ENCODE data around the gene MBD3L2B. TPM values are rescaled to one million over a fixed set of nuclear protein-coding genes. Genes with fewer than 3 reads are reported as not detected.

Gene MBD3L2B
- total RNA-seq, 1 experiment from 2014 or later: not detected

DNA sequence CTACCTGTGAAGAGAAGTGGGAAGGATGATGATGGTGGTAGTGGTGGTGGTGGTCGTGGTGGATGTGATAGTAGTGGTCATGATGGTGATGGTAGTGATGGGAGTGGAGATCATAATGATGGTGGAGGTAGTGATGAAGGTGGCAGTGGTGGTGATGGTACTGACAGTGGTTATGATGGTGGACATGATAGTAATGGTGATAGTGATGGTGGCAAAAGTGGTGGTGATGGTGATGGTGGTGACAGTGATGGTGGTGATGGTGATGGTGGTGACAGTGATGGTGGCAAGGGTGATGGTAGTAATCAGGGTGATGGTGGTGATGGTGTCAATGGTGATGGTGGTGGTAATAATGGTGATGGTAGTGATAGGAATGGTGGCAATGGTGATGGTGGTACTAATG lies 26.2 kb downstream of the MBD3L2B start:
- Histone ChIP-seq H3K9me2 (ENCODE audit: insufficient read depth) (no peaks in the 10 kb centered on the region), H3K27ac (no peak overlapping the region), H3F3A (ENCODE audit: insufficient read depth, low read depth) (no peaks in the 10 kb centered on the region), H4K20me1 (ENCODE audit: insufficient read depth) (no peaks in the 10 kb centered on the region), H3K36me3 (ENCODE audit: low read depth) (no peaks in the 10 kb centered on the region), H3K9me3 (ENCODE audit: insufficient read depth, low read depth) (no peaks in the 10 kb centered on the region), H3K79me2 (ENCODE audit: low read depth) (no peaks in the 10 kb centered on the region), H3K27me3 (ENCODE audit: insufficient read depth, low read depth) (peaks cover 28% of the 10 kb centered on the region), H2AFZ (no peak overlapping the region), H3K4me3 (no peak overlapping the region), H3K4me2 (no peak overlapping the region), H3K4me1 (replicated peaks; ENCODE audit: insufficient read depth) (no peaks in the 10 kb centered on the region)
- no peak for DNase-seq
- TF ChIP-seq, protein P1, sequence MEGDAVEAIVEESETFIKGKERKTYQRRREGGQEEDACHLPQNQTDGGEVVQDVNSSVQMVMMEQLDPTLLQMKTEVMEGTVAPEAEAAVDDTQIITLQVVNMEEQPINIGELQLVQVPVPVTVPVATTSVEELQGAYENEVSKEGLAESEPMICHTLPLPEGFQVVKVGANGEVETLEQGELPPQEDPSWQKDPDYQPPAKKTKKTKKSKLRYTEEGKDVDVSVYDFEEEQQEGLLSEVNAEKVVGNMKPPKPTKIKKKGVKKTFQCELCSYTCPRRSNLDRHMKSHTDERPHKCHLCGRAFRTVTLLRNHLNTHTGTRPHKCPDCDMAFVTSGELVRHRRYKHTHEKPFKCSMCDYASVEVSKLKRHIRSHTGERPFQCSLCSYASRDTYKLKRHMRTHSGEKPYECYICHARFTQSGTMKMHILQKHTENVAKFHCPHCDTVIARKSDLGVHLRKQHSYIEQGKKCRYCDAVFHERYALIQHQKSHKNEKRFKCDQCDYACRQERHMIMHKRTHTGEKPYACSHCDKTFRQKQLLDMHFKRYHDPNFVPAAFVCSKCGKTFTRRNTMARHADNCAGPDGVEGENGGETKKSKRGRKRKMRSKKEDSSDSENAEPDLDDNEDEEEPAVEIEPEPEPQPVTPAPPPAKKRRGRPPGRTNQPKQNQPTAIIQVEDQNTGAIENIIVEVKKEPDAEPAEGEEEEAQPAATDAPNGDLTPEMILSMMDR (conservative IDR thresholded peaks at IDR 0.05): no peak
- TF ChIP-seq EZH2 (IDR thresholded peaks at IDR 0.05; ENCODE audit: low read depth): no peak
- intact Hi-C loops (cut with micrococcal nuclease; ENCODE audit: unreplicated experiment): no loop called here
- CTCF ChIA-PET: no interaction called here
- BruUV-seq (replicated peaks): no TSS peak
- POLR2A ChIA-PET (ENCODE audit: unreplicated experiment): no interaction called here

DNA sequence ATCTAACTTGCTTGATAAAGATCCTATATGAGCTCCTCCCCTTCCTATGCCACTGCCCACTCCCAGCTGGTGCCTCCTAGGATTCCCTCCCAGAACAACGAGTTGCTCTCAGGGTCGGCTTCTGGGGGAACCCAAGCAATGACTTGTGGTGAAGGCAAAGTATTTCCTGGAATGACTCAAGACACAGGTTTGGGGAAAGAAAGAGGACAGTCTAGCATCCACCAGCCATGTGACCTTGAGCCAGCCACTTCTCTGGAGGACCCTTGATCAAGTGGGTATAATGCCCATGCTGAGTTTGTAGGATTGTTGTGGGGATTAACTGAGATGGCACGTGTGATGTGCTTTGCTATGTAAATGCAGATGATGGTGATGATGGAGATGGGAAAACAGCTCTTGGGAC lies 33.0 kb downstream of the MBD3L2B start:
- H3K4me2 ChIP-seq: no peak overlapping the region
- H3K9me3 ChIP-seq (ENCODE audit: insufficient read depth, low read depth): 0 out of 2 replicates have a peak, but pooled peaks cover 3% of the 10 kb centered on the region
- no peak for DNase-seq
- no peaks in the 10 kb centered on the region for H3F3A ChIP-seq (ENCODE audit: insufficient read depth, low read depth)
- H3K9me2 ChIP-seq (ENCODE audit: insufficient read depth): no peaks in the 10 kb centered on the region
- H3K27me3 ChIP-seq (ENCODE audit: insufficient read depth, low read depth): peaks cover 57% of the 10 kb centered on the region
- H4K20me1 ChIP-seq (ENCODE audit: insufficient read depth): no peaks in the 10 kb centered on the region
- no peak overlapping the region for H3K27ac ChIP-seq
- no peak for TF ChIP-seq EZH2 (IDR thresholded peaks at IDR 0.05; ENCODE audit: low read depth)
- TF ChIP-seq, protein P1 (conservative IDR thresholded peaks at IDR 0.05): no peak
- H3K79me2 ChIP-seq (ENCODE audit: low read depth): no peaks in the 10 kb centered on the region
- H3K4me1 ChIP-seq (replicated peaks; ENCODE audit: insufficient read depth): no peaks in the 10 kb centered on the region
- no peak overlapping the region for H3K4me3 ChIP-seq
- intact Hi-C loops (cut with micrococcal nuclease; ENCODE audit: unreplicated experiment): no loop called here
- ChIA-PET POLR2A (ENCODE audit: unreplicated experiment) (no interaction called here), CTCF (no interaction called here)
- BruUV-seq (replicated peaks): no TSS peak
- no peaks in the 10 kb centered on the region for H3K36me3 ChIP-seq (ENCODE audit: low read depth)
- no peak overlapping the region for H2AFZ ChIP-seq

DNA sequence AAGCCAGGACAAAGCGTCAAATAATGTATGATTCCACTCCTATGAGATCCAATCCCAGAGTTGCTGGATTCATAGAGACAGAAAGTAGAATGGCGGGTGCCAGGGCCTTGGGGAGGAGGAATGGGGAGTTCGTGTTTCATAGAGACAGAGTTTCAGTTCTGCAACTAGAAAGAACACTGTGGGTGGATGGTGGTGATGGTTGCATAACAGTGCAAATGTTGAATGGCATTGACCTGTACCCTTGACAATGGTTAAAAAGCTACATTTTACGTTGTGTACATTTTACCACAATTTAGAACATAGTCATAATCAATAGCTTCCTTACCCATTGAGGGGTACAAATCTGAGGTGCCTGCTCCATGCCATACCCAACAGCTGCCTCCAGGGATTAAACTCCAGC lies 33.4 kb downstream of the MBD3L2B start:
- DNase-seq: no peak
- Histone ChIP-seq H2AFZ (no peak overlapping the region), H3K9me3 (ENCODE audit: insufficient read depth, low read depth) (0 out of 2 replicates have a peak, but pooled peaks cover 3% of the 10 kb centered on the region), H3F3A (ENCODE audit: insufficient read depth, low read depth) (no peaks in the 10 kb centered on the region), H3K4me3 (no peak overlapping the region), H3K36me3 (ENCODE audit: low read depth) (no peaks in the 10 kb centered on the region), H4K20me1 (ENCODE audit: insufficient read depth) (no peaks in the 10 kb centered on the region), H3K9me2 (ENCODE audit: insufficient read depth) (no peaks in the 10 kb centered on the region), H3K79me2 (ENCODE audit: low read depth) (no peaks in the 10 kb centered on the region), H3K27ac (no peak overlapping the region), H3K27me3 (ENCODE audit: insufficient read depth, low read depth) (peaks cover 60% of the 10 kb centered on the region), H3K4me1 (replicated peaks; ENCODE audit: insufficient read depth) (no peaks in the 10 kb centered on the region), H3K4me2 (no peak overlapping the region)
- ChIA-PET POLR2A (ENCODE audit: unreplicated experiment) (no interaction called here), CTCF (no interaction called here)
- no TSS peak for BruUV-seq (replicated peaks)
- TF ChIP-seq EZH2 (IDR thresholded peaks at IDR 0.05; ENCODE audit: low read depth): no peak
- TF ChIP-seq, protein P1 (conservative IDR thresholded peaks at IDR 0.05): no peak
- intact Hi-C loops (cut with micrococcal nuclease; ENCODE audit: unreplicated experiment): no loop called here

Measured in PC-9 (cell line).